Lower leg skin (tissue), 3 donors: ENCODE data around the gene PKP2.

Experiments
- POLR2A ChIP-seq, 2 donors: fragments of 450-650 bp; IDR thresholded peaks; one replicate each; pipeline ENCODE4 v1.6.1; 2016 to 2017; ENCODE audit warnings: antibody characterized with exemption in 2 of 2, mild to moderate bottlenecking in 1 of 2, moderate library complexity in 1 of 2
- TF ChIP-seq, protein P1 (sequence below), 3 donors: fragments of 450-650 bp; IDR thresholded peaks; one replicate each; pipeline ENCODE4 v1.5.1; 2016; ENCODE audit warnings: antibody characterized with exemption in 3 of 3, mild to moderate bottlenecking in 3 of 3, moderate library complexity in 2 of 3

DNA sequence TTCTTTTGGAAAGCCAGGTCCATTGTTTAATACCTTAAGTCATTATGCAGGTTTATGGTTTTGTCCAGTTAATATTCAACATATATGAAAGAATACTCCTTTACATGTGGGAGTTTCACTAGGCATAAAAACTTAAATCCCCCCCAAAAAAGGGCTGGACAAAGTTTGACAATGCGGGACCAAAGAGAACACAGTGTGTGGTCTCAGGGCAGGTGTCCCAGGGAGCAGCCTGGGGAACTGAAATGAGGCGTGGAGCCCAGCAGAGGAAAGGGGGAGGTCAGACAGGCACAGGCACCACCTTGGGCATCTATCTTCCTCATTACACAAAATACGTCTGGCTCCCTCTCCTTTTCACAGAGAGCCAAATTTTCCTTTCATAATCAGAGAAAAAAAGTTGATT, 22.5 kb downstream of the PKP2 start:
- TF ChIP-seq, protein P1, sequence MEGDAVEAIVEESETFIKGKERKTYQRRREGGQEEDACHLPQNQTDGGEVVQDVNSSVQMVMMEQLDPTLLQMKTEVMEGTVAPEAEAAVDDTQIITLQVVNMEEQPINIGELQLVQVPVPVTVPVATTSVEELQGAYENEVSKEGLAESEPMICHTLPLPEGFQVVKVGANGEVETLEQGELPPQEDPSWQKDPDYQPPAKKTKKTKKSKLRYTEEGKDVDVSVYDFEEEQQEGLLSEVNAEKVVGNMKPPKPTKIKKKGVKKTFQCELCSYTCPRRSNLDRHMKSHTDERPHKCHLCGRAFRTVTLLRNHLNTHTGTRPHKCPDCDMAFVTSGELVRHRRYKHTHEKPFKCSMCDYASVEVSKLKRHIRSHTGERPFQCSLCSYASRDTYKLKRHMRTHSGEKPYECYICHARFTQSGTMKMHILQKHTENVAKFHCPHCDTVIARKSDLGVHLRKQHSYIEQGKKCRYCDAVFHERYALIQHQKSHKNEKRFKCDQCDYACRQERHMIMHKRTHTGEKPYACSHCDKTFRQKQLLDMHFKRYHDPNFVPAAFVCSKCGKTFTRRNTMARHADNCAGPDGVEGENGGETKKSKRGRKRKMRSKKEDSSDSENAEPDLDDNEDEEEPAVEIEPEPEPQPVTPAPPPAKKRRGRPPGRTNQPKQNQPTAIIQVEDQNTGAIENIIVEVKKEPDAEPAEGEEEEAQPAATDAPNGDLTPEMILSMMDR (IDR thresholded peaks at IDR 0.05), result no peak
- no peak for TF ChIP-seq POLR2A (IDR thresholded peaks at IDR 0.05)
